K562 (cell line): ENCODE results near the gene PHF1. TPM values are rescaled to one million over a fixed set of nuclear protein-coding genes. Genes with fewer than 3 reads are reported as not detected.

Source experiments
- EGR1 ChIP-seq: fragments of 450-650 bp; conservative IDR thresholded peaks from 2 replicates; pipeline ENCODE4 v1.6.1; 2017; ENCODE audit warnings: mild to moderate bottlenecking
- HSF4 ChIP-seq: fragments of 250-450 bp; sonication (Bioruptor Pico); IDR thresholded peaks from 2 replicates; pipeline ENCODE4 v2.1.2; 2022; ENCODE audit warnings: mild to moderate bottlenecking, moderate library complexity, borderline replicate concordance
- KLF6 ChIP-seq: fragments of 250-450 bp; sonication (Bioruptor Pico); IDR thresholded peaks from 2 replicates; pipeline ENCODE4 v1.4.0; 2020; ENCODE audit warnings: mild to moderate bottlenecking, moderate library complexity, borderline replicate concordance
- OTX1 ChIP-seq: fragments of 450-650 bp; formaldehyde crosslinking; IDR thresholded peaks from 2 replicates; pipeline ENCODE4 v1.4.0; 2022; ENCODE audit warnings: mild to moderate bottlenecking
- PPARD ChIP-seq: fragments of 250-450 bp; sonication (Bioruptor Pico); IDR thresholded peaks from 2 replicates; pipeline ENCODE4 v1.8.0; 2022; ENCODE audit warnings: inconsistent platforms, mild to moderate bottlenecking, moderate library complexity
- RBFOX2 ChIP-seq: fragments of 200-400 bp; formaldehyde crosslinking; IDR thresholded peaks from 2 replicates; pipeline ENCODE4 v1.6.1; 2017; ENCODE audit warnings: low read depth, mild to moderate bottlenecking, low read length, moderate library complexity
- RFX1 ChIP-seq: fragments of 450-650 bp; IDR thresholded peaks from 2 replicates; pipeline ENCODE4 v1.6.1; 2016; ENCODE audit warnings: mild to moderate bottlenecking, moderate library complexity
- ZFP1 ChIP-seq: fragments of 450-650 bp; formaldehyde crosslinking; IDR thresholded peaks from 2 replicates; pipeline ENCODE4 v1.4.0; 2020; ENCODE audit warnings: mild to moderate bottlenecking, mixed read lengths
- ZNF143 ChIP-seq: sonication (generic); formaldehyde crosslinking; IDR thresholded peaks from 2 replicates; pipeline ENCODE4 v1.9.0; 2022; ENCODE audit warnings: mild to moderate bottlenecking, missing genetic modification reagents
- polyA plus RNA-seq, 8 experiments: library from polyadenylated mRNA; depleted of rRNA in 4 of 8; stranded (reverse) in 5 of 8; unstranded in 3 of 8; fragments of >200 nt; fragmentation: Nextera tagmentation in 2 of 8; fragmentation: Illumina TruSeq in 1 of 8; extraction: Ambion mirVana in 2 of 8; extraction: Trizol in 1 of 8; gene quantifications; 2 replicates each; pipeline versions ENCODE4 v1.2.1 to v1.2.3, GENCODE V29; 2011 to 2014; ENCODE audit warnings: inconsistent platforms in 1 of 8, missing spikeins in 1 of 8
- total RNA-seq, 7 experiments: library from RNA; depleted of rRNA in 6 of 7; stranded (reverse); fragments of >200 nt in 6 of 7; fragmentation: Illumina TruSeq in 2 of 7; extraction: Trizol in 2 of 7; gene quantifications; 2 replicates each; pipeline versions ENCODE4 v1.2.1 to v1.2.3, GENCODE V29; 2011 to 2021; ENCODE audit warnings: low replicate concordance in 1 of 7
- TF ChIP-seq, protein P1 (sequence below): sonication (generic); formaldehyde crosslinking; IDR thresholded peaks from 2 replicates; pipeline ENCODE4 v1.8.0; 2023; ENCODE audit warnings: missing genetic modification reagents, mild to moderate bottlenecking, borderline replicate concordance
- TF ChIP-seq, protein P2 (sequence below): sonication (generic); formaldehyde crosslinking; IDR thresholded peaks from 2 replicates; pipeline ENCODE4 v1.8.0; 2022; ENCODE audit warnings: missing genetic modification reagents, mild to moderate bottlenecking, moderate library complexity, borderline replicate concordance
- TF ChIP-seq, protein P3 (sequence below), 3 experiments: IDR thresholded peaks in 2 of 3; conservative IDR thresholded peaks in 1 of 3; 2 replicates each; pipeline ENCODE4 v1.5.1; 2011 to 2012; ENCODE audit warnings: low read length in 3 of 3, mild to moderate bottlenecking in 3 of 3, control low read depth in 2 of 3, improper control_type of control experiment in 1 of 3, inconsistent platforms in 1 of 3, low read depth in 1 of 3, mixed read lengths in 1 of 3, moderate library complexity in 1 of 3; ENCODE audit not compliant: insufficient read depth in 2 of 3
- TF ChIP-seq, protein P4 (sequence below): fragments of 250-450 bp; sonication (Bioruptor Pico); IDR thresholded peaks from 2 replicates; pipeline ENCODE4 v1.5.0; 2021
- TF ChIP-seq, protein P5 (sequence below): fragments of 250-450 bp; sonication (Bioruptor Pico); IDR thresholded peaks from 2 replicates; pipeline ENCODE4 v1.5.0; 2020; ENCODE audit warnings: mild to moderate bottlenecking, borderline replicate concordance

PHF1 gene
- total and polyA plus RNA-seq, 9 of the 15 experiments (the other 6 are each of a cell fraction or from before 2014, with no cell fraction given): 3.7 to 64.2 (median 33.7) TPM

DNA sequence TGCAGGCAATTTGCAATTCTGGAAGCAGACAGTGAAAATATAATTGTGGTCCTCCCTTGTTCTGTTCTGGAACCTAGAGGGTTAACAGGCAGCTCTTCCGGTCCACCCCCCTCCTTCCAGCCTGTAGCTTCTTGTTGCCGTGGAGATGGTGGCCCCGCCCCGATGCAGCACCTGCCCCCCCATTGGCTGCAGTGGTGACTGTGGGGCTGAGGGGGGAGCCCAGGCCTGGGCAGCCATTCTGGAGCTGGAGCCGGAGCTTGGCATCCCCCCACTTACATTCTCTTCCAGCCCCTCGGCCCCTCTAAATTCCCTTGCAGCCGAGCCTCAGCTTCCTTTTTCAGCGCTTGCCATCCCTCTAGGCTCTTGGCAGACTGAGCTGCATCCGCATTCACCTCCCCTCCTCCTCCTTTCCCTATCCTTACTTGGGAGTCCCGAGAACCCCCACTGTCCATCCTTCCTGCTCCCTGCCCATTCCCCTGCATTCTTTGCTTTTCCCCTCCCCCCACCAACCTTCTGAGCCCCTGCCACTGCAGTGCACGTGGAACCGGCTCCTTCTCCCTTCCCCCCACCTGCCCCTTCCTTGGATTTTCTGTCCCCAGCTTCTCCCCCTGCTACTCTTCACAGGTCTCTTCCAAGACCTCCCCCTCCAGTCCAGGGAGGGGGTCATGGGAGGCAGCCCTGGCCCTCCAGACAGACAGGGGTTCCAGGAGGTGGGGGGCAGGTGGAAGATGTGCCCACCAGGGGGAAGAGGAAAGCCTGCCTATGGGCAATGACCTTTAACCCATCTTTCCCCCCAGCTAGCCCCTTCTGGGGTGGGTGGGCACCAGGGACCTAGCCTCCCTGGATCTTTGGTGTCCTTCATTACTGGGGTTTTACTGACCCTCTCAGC is 20.4 kb downstream of the PHF1 start (continued):
- TF ChIP-seq, protein P1, sequence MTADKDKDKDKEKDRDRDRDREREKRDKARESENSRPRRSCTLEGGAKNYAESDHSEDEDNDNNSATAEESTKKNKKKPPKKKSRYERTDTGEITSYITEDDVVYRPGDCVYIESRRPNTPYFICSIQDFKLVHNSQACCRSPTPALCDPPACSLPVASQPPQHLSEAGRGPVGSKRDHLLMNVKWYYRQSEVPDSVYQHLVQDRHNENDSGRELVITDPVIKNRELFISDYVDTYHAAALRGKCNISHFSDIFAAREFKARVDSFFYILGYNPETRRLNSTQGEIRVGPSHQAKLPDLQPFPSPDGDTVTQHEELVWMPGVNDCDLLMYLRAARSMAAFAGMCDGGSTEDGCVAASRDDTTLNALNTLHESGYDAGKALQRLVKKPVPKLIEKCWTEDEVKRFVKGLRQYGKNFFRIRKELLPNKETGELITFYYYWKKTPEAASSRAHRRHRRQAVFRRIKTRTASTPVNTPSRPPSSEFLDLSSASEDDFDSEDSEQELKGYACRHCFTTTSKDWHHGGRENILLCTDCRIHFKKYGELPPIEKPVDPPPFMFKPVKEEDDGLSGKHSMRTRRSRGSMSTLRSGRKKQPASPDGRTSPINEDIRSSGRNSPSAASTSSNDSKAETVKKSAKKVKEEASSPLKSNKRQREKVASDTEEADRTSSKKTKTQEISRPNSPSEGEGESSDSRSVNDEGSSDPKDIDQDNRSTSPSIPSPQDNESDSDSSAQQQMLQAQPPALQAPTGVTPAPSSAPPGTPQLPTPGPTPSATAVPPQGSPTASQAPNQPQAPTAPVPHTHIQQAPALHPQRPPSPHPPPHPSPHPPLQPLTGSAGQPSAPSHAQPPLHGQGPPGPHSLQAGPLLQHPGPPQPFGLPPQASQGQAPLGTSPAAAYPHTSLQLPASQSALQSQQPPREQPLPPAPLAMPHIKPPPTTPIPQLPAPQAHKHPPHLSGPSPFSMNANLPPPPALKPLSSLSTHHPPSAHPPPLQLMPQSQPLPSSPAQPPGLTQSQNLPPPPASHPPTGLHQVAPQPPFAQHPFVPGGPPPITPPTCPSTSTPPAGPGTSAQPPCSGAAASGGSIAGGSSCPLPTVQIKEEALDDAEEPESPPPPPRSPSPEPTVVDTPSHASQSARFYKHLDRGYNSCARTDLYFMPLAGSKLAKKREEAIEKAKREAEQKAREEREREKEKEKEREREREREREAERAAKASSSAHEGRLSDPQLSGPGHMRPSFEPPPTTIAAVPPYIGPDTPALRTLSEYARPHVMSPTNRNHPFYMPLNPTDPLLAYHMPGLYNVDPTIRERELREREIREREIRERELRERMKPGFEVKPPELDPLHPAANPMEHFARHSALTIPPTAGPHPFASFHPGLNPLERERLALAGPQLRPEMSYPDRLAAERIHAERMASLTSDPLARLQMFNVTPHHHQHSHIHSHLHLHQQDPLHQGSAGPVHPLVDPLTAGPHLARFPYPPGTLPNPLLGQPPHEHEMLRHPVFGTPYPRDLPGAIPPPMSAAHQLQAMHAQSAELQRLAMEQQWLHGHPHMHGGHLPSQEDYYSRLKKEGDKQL (CRISPR knock-in tag): no peak
- TF ChIP-seq, protein P2, sequence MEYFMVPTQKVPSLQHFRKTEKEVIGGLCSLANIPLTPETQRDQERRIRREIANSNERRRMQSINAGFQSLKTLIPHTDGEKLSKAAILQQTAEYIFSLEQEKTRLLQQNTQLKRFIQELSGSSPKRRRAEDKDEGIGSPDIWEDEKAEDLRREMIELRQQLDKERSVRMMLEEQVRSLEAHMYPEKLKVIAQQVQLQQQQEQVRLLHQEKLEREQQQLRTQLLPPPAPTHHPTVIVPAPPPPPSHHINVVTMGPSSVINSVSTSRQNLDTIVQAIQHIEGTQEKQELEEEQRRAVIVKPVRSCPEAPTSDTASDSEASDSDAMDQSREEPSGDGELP (CRISPR knock-in tag): peak; percentile 52; the same call in 1 of the 2 replicates
- TF ChIP-seq PPARD (CRISPR knock-in tag): no peak
- no peak for TF ChIP-seq ZFP1
- 0 out of 2 replicates have a peak, but pooled peaks have one; percentile 17 for TF ChIP-seq EGR1
- no peak for TF ChIP-seq ZNF143 (CRISPR knock-in tag)
- TF ChIP-seq RFX1: peak; percentile 94
- no peak for TF ChIP-seq HSF4 (CRISPR knock-in tag)
- TF ChIP-seq, protein P3, sequence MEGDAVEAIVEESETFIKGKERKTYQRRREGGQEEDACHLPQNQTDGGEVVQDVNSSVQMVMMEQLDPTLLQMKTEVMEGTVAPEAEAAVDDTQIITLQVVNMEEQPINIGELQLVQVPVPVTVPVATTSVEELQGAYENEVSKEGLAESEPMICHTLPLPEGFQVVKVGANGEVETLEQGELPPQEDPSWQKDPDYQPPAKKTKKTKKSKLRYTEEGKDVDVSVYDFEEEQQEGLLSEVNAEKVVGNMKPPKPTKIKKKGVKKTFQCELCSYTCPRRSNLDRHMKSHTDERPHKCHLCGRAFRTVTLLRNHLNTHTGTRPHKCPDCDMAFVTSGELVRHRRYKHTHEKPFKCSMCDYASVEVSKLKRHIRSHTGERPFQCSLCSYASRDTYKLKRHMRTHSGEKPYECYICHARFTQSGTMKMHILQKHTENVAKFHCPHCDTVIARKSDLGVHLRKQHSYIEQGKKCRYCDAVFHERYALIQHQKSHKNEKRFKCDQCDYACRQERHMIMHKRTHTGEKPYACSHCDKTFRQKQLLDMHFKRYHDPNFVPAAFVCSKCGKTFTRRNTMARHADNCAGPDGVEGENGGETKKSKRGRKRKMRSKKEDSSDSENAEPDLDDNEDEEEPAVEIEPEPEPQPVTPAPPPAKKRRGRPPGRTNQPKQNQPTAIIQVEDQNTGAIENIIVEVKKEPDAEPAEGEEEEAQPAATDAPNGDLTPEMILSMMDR (IDR thresholded peaks at IDR 0.05 in 2 of 3, conservative IDR thresholded peaks at IDR 0.05 in 1 of 3; ENCODE audit: insufficient read depth in 2 of 3, low read depth in 1 of 3, low read length in 3 of 3): no peak
- TF ChIP-seq, protein P4, sequence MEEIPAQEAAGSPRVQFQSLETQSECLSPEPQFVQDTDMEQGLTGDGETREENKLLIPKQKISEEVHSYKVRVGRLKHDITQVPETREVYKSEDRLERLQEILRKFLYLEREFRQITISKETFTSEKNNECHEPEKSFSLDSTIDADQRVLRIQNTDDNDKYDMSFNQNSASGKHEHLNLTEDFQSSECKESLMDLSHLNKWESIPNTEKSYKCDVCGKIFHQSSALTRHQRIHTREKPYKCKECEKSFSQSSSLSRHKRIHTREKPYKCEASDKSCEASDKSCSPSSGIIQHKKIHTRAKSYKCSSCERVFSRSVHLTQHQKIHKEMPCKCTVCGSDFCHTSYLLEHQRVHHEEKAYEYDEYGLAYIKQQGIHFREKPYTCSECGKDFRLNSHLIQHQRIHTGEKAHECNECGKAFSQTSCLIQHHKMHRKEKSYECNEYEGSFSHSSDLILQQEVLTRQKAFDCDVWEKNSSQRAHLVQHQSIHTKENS (CRISPR knock-in tag): no peak
- TF ChIP-seq RBFOX2: no peak
- TF ChIP-seq, protein P5, sequence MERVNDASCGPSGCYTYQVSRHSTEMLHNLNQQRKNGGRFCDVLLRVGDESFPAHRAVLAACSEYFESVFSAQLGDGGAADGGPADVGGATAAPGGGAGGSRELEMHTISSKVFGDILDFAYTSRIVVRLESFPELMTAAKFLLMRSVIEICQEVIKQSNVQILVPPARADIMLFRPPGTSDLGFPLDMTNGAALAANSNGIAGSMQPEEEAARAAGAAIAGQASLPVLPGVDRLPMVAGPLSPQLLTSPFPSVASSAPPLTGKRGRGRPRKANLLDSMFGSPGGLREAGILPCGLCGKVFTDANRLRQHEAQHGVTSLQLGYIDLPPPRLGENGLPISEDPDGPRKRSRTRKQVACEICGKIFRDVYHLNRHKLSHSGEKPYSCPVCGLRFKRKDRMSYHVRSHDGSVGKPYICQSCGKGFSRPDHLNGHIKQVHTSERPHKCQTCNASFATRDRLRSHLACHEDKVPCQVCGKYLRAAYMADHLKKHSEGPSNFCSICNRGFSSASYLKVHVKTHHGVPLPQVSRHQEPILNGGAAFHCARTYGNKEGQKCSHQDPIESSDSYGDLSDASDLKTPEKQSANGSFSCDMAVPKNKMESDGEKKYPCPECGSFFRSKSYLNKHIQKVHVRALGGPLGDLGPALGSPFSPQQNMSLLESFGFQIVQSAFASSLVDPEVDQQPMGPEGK: no peak
- no peak for TF ChIP-seq KLF6
- TF ChIP-seq OTX1: no peak
